ENCODE measurements around the gene TDRD10. TPM values are rescaled to one million over a fixed set of nuclear protein-coding genes. Genes with fewer than 3 reads are reported as not detected.

Gene TDRD10
- total RNA-seq, 1 experiment from 2014 or later = 0.31 TPM

- Histone ChIP-seq H3K23ac (ENCODE audit: insufficient read length, low read depth, low read length) (no peak overlapping the region), H2BK12ac (ENCODE audit: insufficient read length, low read depth, low read length) (no peak overlapping the region), H3K27ac (ENCODE audit: insufficient read length, low read depth, low read length) (no peak overlapping the region), H3K27me3 (ENCODE audit: insufficient read depth, low read length) (no peaks in the 10 kb centered on the region), H3K9me3 (ENCODE audit: control insufficient read depth, low read depth, low read length) (no peaks in the 10 kb centered on the region), H2AFZ (ENCODE audit: low read length) (no peak overlapping the region), H3T11ph (ENCODE audit: low read length) (no peak overlapping the region), H3K18ac (ENCODE audit: insufficient read length, low read depth, low read length) (no peak overlapping the region), H3K56ac (ENCODE audit: insufficient read length, low read depth, low read length) (no peak overlapping the region), H2BK5ac (ENCODE audit: insufficient read length, low read length) (no peak overlapping the region), H2BK120ac (ENCODE audit: low read depth, low read length, poor library complexity, severe bottlenecking) (no peak overlapping the region), H3K9ac (ENCODE audit: extremely low read depth, insufficient read length, low read length) (no peak overlapping the region), H3K4me2 (ENCODE audit: insufficient read depth, insufficient read length, low read length) (no peak overlapping the region), H4K8ac (replicated peaks; ENCODE audit: insufficient read length, low read depth, low read length) (no peak overlapping the region), H3K23me2 (ENCODE audit: insufficient read length, low read depth, low read length, poor library complexity, severe bottlenecking) (no peaks in the 10 kb centered on the region), H2BK20ac (ENCODE audit: low read depth, low read length, poor library complexity, severe bottlenecking) (no peak overlapping the region), H4K20me1 (ENCODE audit: control insufficient read depth, insufficient read depth, insufficient read length) (no peaks in the 10 kb centered on the region), H3K79me2 (ENCODE audit: insufficient read depth, low read length) (no peaks in the 10 kb centered on the region), H3K4ac (ENCODE audit: low read depth, low read length) (no peak overlapping the region), H4K5ac (ENCODE audit: insufficient read length, low read depth, low read length) (no peak overlapping the region), H4K91ac (ENCODE audit: insufficient read length, low read depth, low read length) (no peak overlapping the region), H2AK5ac (ENCODE audit: insufficient read length, low read length) (no peak overlapping the region), H2BK15ac (ENCODE audit: low read depth, low read length) (no peak overlapping the region), H3K14ac (ENCODE audit: insufficient read depth, low read length) (no peak overlapping the region), H3K79me1 (ENCODE audit: insufficient read depth, low read depth, low read length, poor library complexity, severe bottlenecking) (no peaks in the 10 kb centered on the region), H3K4me1 (ENCODE audit: insufficient read depth, low read length) (no peaks in the 10 kb centered on the region)
- Mint-ChIP-seq H3K27ac (peak overlapping the region in 1 of 3 experiments; percentile 50; a peak in 1 of 7 replicates), H3K36me3 (ENCODE audit: insufficient read depth in 1 of 3, low read depth in 3 of 3) (peaks cover 19 to 31% (median 31%) of the 10 kb centered on the region in 3 experiments; a peak in 6 of 7 replicates), H3K9me3 (no peaks in the 10 kb centered on the region), H3K4me3 (no peak overlapping the region; a peak in 1 of 5 replicates), H3K27me3 (ENCODE audit: low read depth) (no peaks in the 10 kb centered on the region; the same call in 1 of the 2 replicates), H3K4me1 (peaks cover 20 to 29% of the 10 kb centered on the region in 2 experiments)
- WGBS (ENCODE audit: extremely low coverage, insufficient read length, low lambda C conversion rate) = no CpG with 5 or more reads among the region's 8 CpGs
- no peak for DNase-seq
- no peak for TF ChIP-seq CTCF (conservative IDR thresholded peaks at IDR 0.05)
Measured at GRCh38 chr1:154575951-154576566, 74.0 kb downstream of the TDRD10 start.
